Activated naive CD4-positive, alpha-beta T cell treated with anti-CD3 and anti-CD28 coated beads, Interleukin-2, amount 50 U/mL, for 16 hours (primary cell): ENCODE data around the gene FAH.

Experiments
- DNase-seq: peaks from one replicate; pipeline ENCODE4 v3.0.0-alpha.2; 2020

Gene FAH

GRCh38 chr15:80202016-80202315 lies 49.2 kb downstream of the FAH start:
- DNase-seq, result no peak

DNA sequence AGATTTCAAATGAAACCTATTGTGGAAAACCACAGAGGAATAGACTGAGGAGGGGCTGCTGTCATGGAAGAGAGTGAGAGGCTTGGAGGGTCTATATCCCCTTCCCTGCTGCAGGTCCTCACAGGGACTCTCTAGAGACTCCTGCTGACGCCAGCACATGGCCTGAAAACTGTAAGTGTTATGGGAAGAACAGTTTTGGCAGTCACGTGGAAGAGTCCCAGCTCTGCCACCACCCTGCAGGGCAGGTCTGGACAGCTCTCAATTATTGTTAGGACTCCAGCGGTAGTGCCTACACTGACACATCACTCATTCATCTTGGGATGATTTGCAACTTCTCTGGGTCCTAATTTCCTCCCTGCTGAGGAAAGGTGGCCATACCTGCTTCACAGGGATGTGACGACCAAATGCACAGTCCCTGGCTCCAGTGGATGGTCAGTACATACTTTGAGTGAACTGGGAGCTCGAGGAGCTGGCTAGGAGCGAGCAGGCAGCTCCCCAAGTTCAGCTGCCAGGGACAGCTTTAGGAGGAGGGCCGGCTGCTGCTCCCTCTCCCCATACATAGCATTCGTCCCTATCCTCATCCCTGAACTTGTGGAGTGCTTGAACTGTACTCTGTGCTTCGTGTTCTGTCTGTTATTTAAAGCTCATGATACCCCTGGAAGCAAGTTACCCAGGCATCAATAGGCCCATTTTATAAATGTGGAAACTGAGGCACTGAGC lies 50.0 kb downstream of the FAH start:
- DNase-seq, result no peak

GRCh38 chr15:80203361-80203885 lies 50.6 kb downstream of the FAH start:
- DNase-seq, result no peak

DNA sequence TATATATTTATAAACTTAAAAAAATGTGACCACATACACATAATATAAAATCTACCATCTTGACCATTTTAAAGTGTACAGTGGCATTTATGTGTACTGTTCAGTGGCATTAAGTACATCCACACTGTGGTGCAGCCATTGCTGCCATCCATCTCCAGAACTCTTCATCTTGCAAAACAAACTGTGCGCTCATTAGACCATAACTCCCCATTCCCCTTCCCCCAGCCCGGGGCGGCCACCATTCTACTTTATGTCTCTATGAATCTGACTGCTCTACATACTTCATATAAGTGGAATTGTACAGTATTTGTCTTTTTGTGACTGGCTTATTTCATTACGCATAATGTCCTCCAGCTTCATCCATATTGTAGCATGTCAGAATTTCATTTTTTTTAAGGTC lies 51.4 kb downstream of the FAH start:
- DNase-seq, result no peak

GRCh38 chr15:80207887-80208286 lies 55.1 kb downstream of the FAH start:
- no peak for DNase-seq

DNA sequence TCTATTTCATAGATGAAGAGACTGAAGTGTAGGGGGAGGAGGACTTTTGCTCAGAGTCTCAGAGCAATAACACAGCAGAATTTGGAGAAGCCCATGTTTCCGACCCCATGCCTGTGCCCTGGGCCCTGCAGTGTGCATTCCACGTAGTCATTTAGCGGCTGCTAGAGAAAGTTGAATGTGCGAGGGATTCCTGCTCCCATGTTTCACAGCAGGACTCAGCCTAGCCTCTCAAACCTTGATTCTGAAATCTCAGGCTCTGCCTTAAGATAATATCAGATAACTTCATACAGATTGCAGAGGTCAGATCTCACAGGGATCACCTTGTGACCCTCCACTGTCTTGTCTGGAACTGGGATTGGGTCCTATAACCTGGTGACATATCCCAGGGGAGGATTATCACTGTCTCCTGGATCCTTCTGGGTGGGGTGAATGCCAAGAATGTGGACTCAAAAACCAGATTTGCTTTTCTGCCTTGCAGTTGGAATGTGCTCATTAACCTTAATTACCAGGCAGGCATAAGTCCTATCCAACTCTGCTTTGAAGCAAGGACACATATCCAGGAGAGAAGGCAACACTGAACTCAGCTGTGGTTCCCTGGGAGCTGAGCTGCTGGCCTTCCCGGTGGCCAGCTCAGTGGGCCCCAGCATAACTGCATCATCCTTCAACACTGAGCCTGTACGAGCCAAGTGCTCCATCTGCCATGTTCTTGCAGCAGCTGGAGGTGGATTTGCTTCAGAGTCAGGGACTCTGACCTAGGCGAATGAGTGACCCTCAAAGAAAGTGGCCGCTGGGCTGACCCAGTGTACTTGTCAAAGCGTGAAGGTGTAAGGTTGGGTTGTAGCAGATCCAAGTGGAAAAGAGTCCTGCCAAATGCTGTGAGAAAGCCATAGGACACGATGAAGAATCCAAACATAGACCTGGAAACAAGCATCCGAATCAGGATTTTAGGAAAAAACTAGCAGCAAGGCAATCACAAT lies 56.2 kb downstream of the FAH start:
- DNase-seq, result no peak

- DNase-seq, result no peak
Measured at GRCh38 chr15:80210611-80211573, 58.1 kb downstream of the FAH start.

- no peak for DNase-seq
Measured at GRCh38 chr15:80211976-80212375, 59.2 kb downstream of the FAH start.

- no peak for DNase-seq
Measured at GRCh38 chr15:80214910-80215309, 62.1 kb downstream of the FAH start.

- no peak for DNase-seq
Measured at GRCh38 chr15:80216141-80216540, 63.3 kb downstream of the FAH start.

- DNase-seq, result no peak
Measured at GRCh38 chr15:80216911-80217310, 64.1 kb downstream of the FAH start.

DNA sequence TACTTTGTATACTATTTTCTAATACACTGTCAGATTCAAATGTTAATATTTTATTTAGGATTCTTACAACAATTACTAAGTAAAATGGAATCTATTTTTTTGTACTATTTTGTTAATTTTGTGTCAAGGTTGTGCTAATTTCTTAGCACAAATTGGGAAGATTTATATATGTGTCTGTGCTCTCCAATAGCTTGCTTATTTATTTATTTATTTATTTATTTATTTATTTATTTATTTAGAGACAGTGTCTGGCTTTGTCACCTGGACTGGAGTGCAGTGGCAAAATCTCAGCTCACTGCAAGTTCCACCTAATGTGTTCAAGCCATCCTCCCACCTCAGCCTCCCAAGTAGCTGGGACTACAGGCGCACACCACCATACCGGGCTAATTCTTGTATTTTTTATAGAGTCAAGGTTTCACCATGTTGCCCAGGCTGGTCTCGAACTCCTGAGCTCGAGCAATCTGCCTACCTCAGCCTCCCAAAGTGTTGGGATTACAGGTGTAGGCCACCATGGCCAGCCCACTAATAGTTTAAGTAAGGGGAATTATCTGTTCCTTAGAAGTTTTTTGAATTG lies 64.6 kb downstream of the FAH start:
- DNase-seq, result no peak

DNA sequence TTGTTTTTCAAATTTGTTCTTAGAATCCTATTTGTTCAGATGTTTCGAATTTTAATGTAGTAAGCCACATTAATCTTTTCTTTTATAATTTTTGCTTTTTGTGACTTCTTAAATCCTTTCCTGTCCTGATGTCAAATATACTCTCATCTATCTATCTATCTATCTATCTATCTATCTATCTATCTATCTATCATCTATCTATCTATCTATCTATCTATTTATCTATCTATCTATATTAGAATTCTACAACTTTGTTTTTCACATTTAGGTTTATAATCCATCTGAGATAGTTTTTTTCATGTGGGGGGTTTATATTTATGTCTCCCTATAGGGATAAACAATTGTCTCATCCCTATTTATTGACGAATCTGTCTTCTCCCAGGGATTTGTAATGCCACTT lies 67.2 kb downstream of the FAH start:
- DNase-seq, result no peak

- DNase-seq, result no peak
Measured at GRCh38 chr15:80228959-80229610, 76.3 kb downstream of the FAH start.

DNA sequence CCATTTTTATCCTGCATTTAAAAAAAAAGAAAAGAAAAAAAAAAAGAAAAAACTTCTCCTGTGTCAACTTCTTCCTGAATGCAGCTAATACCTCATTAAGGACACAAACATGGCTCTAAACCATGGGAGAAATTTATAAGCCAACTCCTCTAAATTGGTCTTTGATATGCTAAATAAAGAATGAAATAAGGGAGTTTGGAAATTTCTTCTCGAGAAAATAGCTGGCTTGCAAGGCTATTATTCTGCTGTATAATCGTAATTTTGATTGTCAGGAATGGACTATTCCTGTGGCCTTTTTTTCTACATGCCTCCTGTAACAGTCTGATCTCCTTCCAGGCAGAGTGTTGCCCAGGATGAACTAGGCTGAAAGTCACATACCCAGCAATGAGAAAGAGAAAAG lies 78.6 kb downstream of the FAH start:
- DNase-seq, result no peak

DNA sequence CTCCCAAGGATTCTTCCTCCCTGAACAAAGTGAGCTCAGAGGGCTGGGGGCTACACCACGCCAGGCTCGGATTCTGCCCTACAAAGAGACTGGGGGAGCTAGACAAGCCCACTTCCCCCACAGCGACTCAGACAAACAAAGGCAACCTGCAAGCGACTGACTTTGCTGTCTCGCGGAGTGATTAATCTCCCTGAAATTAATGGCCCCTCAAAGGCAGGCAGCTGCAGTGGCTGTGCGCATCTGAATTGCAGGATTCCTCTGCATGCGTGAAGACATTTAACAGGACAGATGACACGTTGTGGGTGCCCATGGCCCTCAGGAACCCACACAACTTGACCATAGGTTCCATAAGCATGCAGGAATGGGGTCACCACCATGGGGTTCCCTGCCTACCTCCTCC lies 80.8 kb downstream of the FAH start:
- DNase-seq, result no peak

DNA sequence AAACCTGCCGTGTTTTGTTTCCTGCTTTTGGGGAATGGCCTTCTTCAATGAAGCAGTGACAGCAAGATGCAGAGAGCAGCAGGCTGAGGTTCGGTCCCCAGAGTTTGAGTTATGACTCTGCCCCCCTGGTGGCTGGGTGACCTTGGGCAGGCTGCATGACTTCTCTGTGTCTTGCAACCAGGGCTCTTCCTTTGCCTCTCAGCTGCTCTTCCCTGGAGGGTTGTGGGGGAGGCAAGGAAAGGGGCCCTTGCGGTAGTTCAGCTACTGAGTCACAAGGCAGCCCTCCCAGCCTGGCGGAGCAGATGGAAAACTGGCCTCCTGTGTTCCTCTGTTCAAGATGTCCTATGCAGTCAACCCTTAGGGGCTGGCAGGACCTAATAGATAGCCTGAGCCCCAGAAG lies 82.1 kb downstream of the FAH start:
- peak; percentile 37 for DNase-seq
